Nephron progenitor cell (in vitro differentiated cells): ENCODE results near the gene NHLRC2.
"Not testable (repeated sequence)": the region's sequence is repeated elsewhere in the genome, so short reads cannot be mapped to it uniquely, and the experiment has no call there.

Experiments
- DNase-seq: peaks from one replicate; pipeline ENCODE4 v3.0.0; 2021
- H3K27ac Mint-ChIP-seq: 2 replicates; pipeline ENCODE4 v1.8.0; 2021; ENCODE audit warnings: mild to moderate bottlenecking, moderate library complexity, mixed read lengths
- H3K27me3 Mint-ChIP-seq: 2 replicates; pipeline ENCODE4 v1.8.0; 2021; ENCODE audit warnings: mild to moderate bottlenecking, low read depth, mixed read lengths; ENCODE audit not compliant: poor library complexity
- H3K36me3 Mint-ChIP-seq: 2 replicates; pipeline ENCODE4 v1.8.0; 2021; ENCODE audit warnings: low read depth, mixed read lengths
- H3K4me1 Mint-ChIP-seq: 2 replicates; pipeline ENCODE4 v1.8.0; 2021; ENCODE audit warnings: mixed read lengths
- H3K4me3 Mint-ChIP-seq: 2 replicates; pipeline ENCODE4 v1.8.0; 2021; ENCODE audit warnings: mild to moderate bottlenecking, moderate library complexity, mixed read lengths
- H3K9me3 Mint-ChIP-seq: 2 replicates; pipeline ENCODE4 v1.8.0; 2021; ENCODE audit warnings: mild to moderate bottlenecking, moderate library complexity, mixed read lengths
- CTCF ChIP-seq: fragments of 200-600 bp; sonication (generic); IDR thresholded peaks from 2 replicates; pipeline ENCODE4 v1.5.0; 2021; ENCODE audit warnings: antibody characterized with exemption

The NHLRC2 gene

GRCh38 chr10:113937756-113938155, 83.3 kb downstream of the NHLRC2 start:
- TF ChIP-seq CTCF, result no peak
- Mint-ChIP-seq H3K27me3 (peaks cover 23% of the 10 kb centered on the region), H3K9me3 (no peaks in the 10 kb centered on the region), H3K4me1 (no peaks in the 10 kb centered on the region), H3K36me3 (no peaks in the 10 kb centered on the region), H3K27ac (no peak overlapping the region), H3K4me3 (no peak overlapping the region)
- DNase-seq, result no peak

- H3K27ac Mint-ChIP-seq, result no peak overlapping the region
- no peak overlapping the region for H3K4me3 Mint-ChIP-seq
- no peaks in the 10 kb centered on the region for H3K36me3 Mint-ChIP-seq
- DNase-seq, result no peak
- H3K9me3 Mint-ChIP-seq, result no peaks in the 10 kb centered on the region
- H3K4me1 Mint-ChIP-seq, result peaks cover 5% of the 10 kb centered on the region
- peaks cover 28% of the 10 kb centered on the region for H3K27me3 Mint-ChIP-seq
- no peak for TF ChIP-seq CTCF
Measured at GRCh38 chr10:113939212-113939860, 84.9 kb downstream of the NHLRC2 start.

- TF ChIP-seq CTCF, result no peak
- Mint-ChIP-seq H3K9me3 (no peaks in the 10 kb centered on the region), H3K4me1 (peaks cover 10% of the 10 kb centered on the region), H3K27ac (no peak overlapping the region), H3K27me3 (peaks cover 19% of the 10 kb centered on the region), H3K4me3 (no peak overlapping the region), H3K36me3 (no peaks in the 10 kb centered on the region)
- DNase-seq, result no peak
Measured at GRCh38 chr10:113941140-113941539, 86.7 kb downstream of the NHLRC2 start.

GRCh38 chr10:113943196-113943595, 88.7 kb downstream of the NHLRC2 start:
- H3K9me3 Mint-ChIP-seq, H3K27ac Mint-ChIP-seq, H3K4me3 Mint-ChIP-seq, DNase-seq, H3K36me3 Mint-ChIP-seq: not testable (repeated sequence)
- peaks cover 28% of the 10 kb centered on the region for H3K4me1 Mint-ChIP-seq
- peaks cover 18% of the 10 kb centered on the region for H3K27me3 Mint-ChIP-seq

- peaks cover 12% of the 10 kb centered on the region for H3K27me3 Mint-ChIP-seq
- no peak for TF ChIP-seq CTCF
- H3K4me3 Mint-ChIP-seq, result no peak overlapping the region
- no peak for DNase-seq
- peaks cover 28% of the 10 kb centered on the region for H3K4me1 Mint-ChIP-seq
- H3K36me3 Mint-ChIP-seq, result no peaks in the 10 kb centered on the region
- no peaks in the 10 kb centered on the region for H3K9me3 Mint-ChIP-seq
- H3K27ac Mint-ChIP-seq, result no peak overlapping the region
Measured at GRCh38 chr10:113945075-113945686, 90.7 kb downstream of the NHLRC2 start.

GRCh38 chr10:113945687-113946085, 91.2 kb downstream of the NHLRC2 start:
- no peak overlapping the region for H3K27ac Mint-ChIP-seq
- TF ChIP-seq CTCF, result no peak
- H3K9me3 Mint-ChIP-seq, result no peaks in the 10 kb centered on the region
- DNase-seq, result no peak
- peaks cover 12% of the 10 kb centered on the region for H3K27me3 Mint-ChIP-seq
- H3K36me3 Mint-ChIP-seq, result no peaks in the 10 kb centered on the region
- peaks cover 28% of the 10 kb centered on the region for H3K4me1 Mint-ChIP-seq
- no peak overlapping the region for H3K4me3 Mint-ChIP-seq
